ENCODE results near the gene LNX1.

GRCh38 chr4:53431052-53431451 is 160.2 kb downstream of the LNX1 start:
- TF ChIP-seq POLR2AphosphoS5 (IDR thresholded peaks at IDR 0.05) = no peak
- TF ChIP-seq CTCF (IDR thresholded peaks at IDR 0.05) = no peak
- TF ChIP-seq EP300 (IDR thresholded peaks at IDR 0.05) = no peak

All from esophagus muscularis mucosa (tissue), 4 donors.